Body of pancreas (tissue), 4 donors: ENCODE data around the gene RPN2.

Experiments
- POLR2A ChIP-seq, 3 donors: fragments of 450-650 bp; IDR thresholded peaks; one replicate each; pipeline ENCODE4 v1.6.1; 2016; ENCODE audit warnings: antibody characterized with exemption in 3 of 3, mild to moderate bottlenecking in 2 of 3
- TF ChIP-seq, protein P1 (sequence below), 7 experiments: fragments of 450-650 bp in 4 of 7; fragments of 200-600 bp in 3 of 7; sonication (generic) in 3 of 7; IDR thresholded peaks; one replicate each; pipeline ENCODE4 v1.5.1; 2016 to 2019; ENCODE audit warnings: antibody characterized with exemption in 7 of 7

GRCh38 chr20:37290158-37290810 lies 111.2 kb downstream of the RPN2 start:
- TF ChIP-seq, protein P1, sequence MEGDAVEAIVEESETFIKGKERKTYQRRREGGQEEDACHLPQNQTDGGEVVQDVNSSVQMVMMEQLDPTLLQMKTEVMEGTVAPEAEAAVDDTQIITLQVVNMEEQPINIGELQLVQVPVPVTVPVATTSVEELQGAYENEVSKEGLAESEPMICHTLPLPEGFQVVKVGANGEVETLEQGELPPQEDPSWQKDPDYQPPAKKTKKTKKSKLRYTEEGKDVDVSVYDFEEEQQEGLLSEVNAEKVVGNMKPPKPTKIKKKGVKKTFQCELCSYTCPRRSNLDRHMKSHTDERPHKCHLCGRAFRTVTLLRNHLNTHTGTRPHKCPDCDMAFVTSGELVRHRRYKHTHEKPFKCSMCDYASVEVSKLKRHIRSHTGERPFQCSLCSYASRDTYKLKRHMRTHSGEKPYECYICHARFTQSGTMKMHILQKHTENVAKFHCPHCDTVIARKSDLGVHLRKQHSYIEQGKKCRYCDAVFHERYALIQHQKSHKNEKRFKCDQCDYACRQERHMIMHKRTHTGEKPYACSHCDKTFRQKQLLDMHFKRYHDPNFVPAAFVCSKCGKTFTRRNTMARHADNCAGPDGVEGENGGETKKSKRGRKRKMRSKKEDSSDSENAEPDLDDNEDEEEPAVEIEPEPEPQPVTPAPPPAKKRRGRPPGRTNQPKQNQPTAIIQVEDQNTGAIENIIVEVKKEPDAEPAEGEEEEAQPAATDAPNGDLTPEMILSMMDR (IDR thresholded peaks at IDR 0.05), result no peak
- no peak for TF ChIP-seq POLR2A (IDR thresholded peaks at IDR 0.05)
